ENCODE results near the gene EXOSC5. TPM values are rescaled to one million over a fixed set of nuclear protein-coding genes. Genes with fewer than 3 reads are reported as not detected.

EXOSC5 gene
- total RNA-seq, 2 experiments from 2014 or later = 47.5 to 51.7 TPM

- Mint-ChIP-seq H3K9me3 (no peaks in the 10 kb centered on the region), H3K4me3 (no peak overlapping the region), H3K36me3 (ENCODE audit: low read depth) (peaks cover 10% of the 10 kb centered on the region), H3K27ac (no peak overlapping the region), H3K27me3 (ENCODE audit: low read depth) (no peaks in the 10 kb centered on the region), H3K4me1 (ENCODE audit: low read depth) (peaks cover 23% of the 10 kb centered on the region)
- CTCF ChIA-PET = no interaction called here
- DNase-seq = no peak
- intact Hi-C loops (cut with micrococcal nuclease) = loop anchor here (5.0 kb wide), 1 partner anchor 222 kb away; no protein-coding TSS in a partner anchor
Measured at GRCh38 chr19:41424335-41425173, 27.4 kb upstream of the EXOSC5 start.

- H3K4me1 Mint-ChIP-seq (ENCODE audit: low read depth) = peaks cover 14% of the 10 kb centered on the region
- H3K4me3 Mint-ChIP-seq = no peak overlapping the region
- no peak overlapping the region for H3K27ac Mint-ChIP-seq
- intact Hi-C loops (cut with micrococcal nuclease) = no loop called here
- H3K9me3 Mint-ChIP-seq = no peaks in the 10 kb centered on the region
- peaks cover 8% of the 10 kb centered on the region for H3K36me3 Mint-ChIP-seq (ENCODE audit: low read depth)
- no peaks in the 10 kb centered on the region for H3K27me3 Mint-ChIP-seq (ENCODE audit: low read depth)
- DNase-seq = no peak
- CTCF ChIA-PET = no interaction called here
Measured at GRCh38 chr19:41422955-41423354, 25.8 kb upstream of the EXOSC5 start.

- intact Hi-C loops (cut with micrococcal nuclease) = no loop called here
- H3K9me3 Mint-ChIP-seq = no peaks in the 10 kb centered on the region
- no peaks in the 10 kb centered on the region for H3K27me3 Mint-ChIP-seq (ENCODE audit: low read depth)
- peaks cover 8% of the 10 kb centered on the region for H3K36me3 Mint-ChIP-seq (ENCODE audit: low read depth)
- DNase-seq = no peak
- no peak overlapping the region for H3K4me3 Mint-ChIP-seq
- peaks cover 9% of the 10 kb centered on the region for H3K4me1 Mint-ChIP-seq (ENCODE audit: low read depth)
- CTCF ChIA-PET = no interaction called here
- no peak overlapping the region for H3K27ac Mint-ChIP-seq
Measured at GRCh38 chr19:41422456-41422855, 25.3 kb upstream of the EXOSC5 start.

GRCh38 chr19:41421973-41422372 is 24.8 kb upstream of the EXOSC5 start:
- Mint-ChIP-seq H3K36me3 (ENCODE audit: low read depth) (peaks cover 8% of the 10 kb centered on the region), H3K4me1 (ENCODE audit: low read depth) (peaks cover 5% of the 10 kb centered on the region), H3K9me3 (no peaks in the 10 kb centered on the region), H3K27ac (no peak overlapping the region), H3K4me3 (no peak overlapping the region), H3K27me3 (ENCODE audit: low read depth) (no peaks in the 10 kb centered on the region)
- no peak for DNase-seq
- intact Hi-C loops (cut with micrococcal nuclease) = no loop called here
- CTCF ChIA-PET = no interaction called here

- Mint-ChIP-seq H3K36me3 (ENCODE audit: low read depth) (peaks cover 8% of the 10 kb centered on the region), H3K9me3 (no peaks in the 10 kb centered on the region), H3K27me3 (ENCODE audit: low read depth) (no peaks in the 10 kb centered on the region), H3K4me1 (ENCODE audit: low read depth) (peaks cover 3% of the 10 kb centered on the region), H3K27ac (no peak overlapping the region), H3K4me3 (no peak overlapping the region)
- CTCF ChIA-PET = no interaction called here
- intact Hi-C loops (cut with micrococcal nuclease) = no loop called here
- no peak for DNase-seq
Measured at GRCh38 chr19:41421314-41421713, 24.2 kb upstream of the EXOSC5 start.

GRCh38 chr19:41420101-41420880 is 23.1 kb upstream of the EXOSC5 start:
- CTCF ChIA-PET = no interaction called here
- no peak overlapping the region for H3K27ac Mint-ChIP-seq

GRCh38 chr19:41416194-41416674 is 19.1 kb upstream of the EXOSC5 start:
- no peak overlapping the region for H3K4me3 Mint-ChIP-seq
- CTCF ChIA-PET = no interaction called here
- H3K4me1 Mint-ChIP-seq (ENCODE audit: low read depth) = no peaks in the 10 kb centered on the region
- intact Hi-C loops (cut with micrococcal nuclease) = no loop called here
- peaks cover 6% of the 10 kb centered on the region for H3K36me3 Mint-ChIP-seq (ENCODE audit: low read depth)
- no peaks in the 10 kb centered on the region for H3K9me3 Mint-ChIP-seq
- no peak for DNase-seq
- H3K27ac Mint-ChIP-seq = no peak overlapping the region
- H3K27me3 Mint-ChIP-seq (ENCODE audit: low read depth) = no peaks in the 10 kb centered on the region

More at GRCh38 chr19:41420101-41420880, 23.1 kb upstream of the EXOSC5 start:
- Mint-ChIP-seq H3K4me3 (no peak overlapping the region), H3K9me3 (no peaks in the 10 kb centered on the region), H3K27me3 (ENCODE audit: low read depth) (no peaks in the 10 kb centered on the region), H3K4me1 (ENCODE audit: low read depth) (no peaks in the 10 kb centered on the region), H3K36me3 (ENCODE audit: low read depth) (peaks cover 8% of the 10 kb centered on the region)
- intact Hi-C loops (cut with micrococcal nuclease) = no loop called here
- no peak for DNase-seq

GRCh38 chr19:41415154-41415571 is 18.0 kb upstream of the EXOSC5 start:
- DNase-seq = no peak
- Mint-ChIP-seq H3K4me3 (no peak overlapping the region), H3K27me3 (ENCODE audit: low read depth) (no peaks in the 10 kb centered on the region), H3K9me3 (no peaks in the 10 kb centered on the region), H3K4me1 (ENCODE audit: low read depth) (no peaks in the 10 kb centered on the region), H3K36me3 (ENCODE audit: low read depth) (peaks cover 4% of the 10 kb centered on the region), H3K27ac (no peak overlapping the region)
- CTCF ChIA-PET = no interaction called here
- intact Hi-C loops (cut with micrococcal nuclease) = no loop called here

GRCh38 chr19:41414461-41414860 is 17.3 kb upstream of the EXOSC5 start:
- peaks cover 4% of the 10 kb centered on the region for H3K36me3 Mint-ChIP-seq (ENCODE audit: low read depth)
- CTCF ChIA-PET = no interaction called here
- no peak for DNase-seq
- H3K27me3 Mint-ChIP-seq (ENCODE audit: low read depth) = no peaks in the 10 kb centered on the region
- no peak overlapping the region for H3K27ac Mint-ChIP-seq
- intact Hi-C loops (cut with micrococcal nuclease) = no loop called here
- peaks cover 3% of the 10 kb centered on the region for H3K4me1 Mint-ChIP-seq (ENCODE audit: low read depth)
- H3K9me3 Mint-ChIP-seq = no peaks in the 10 kb centered on the region
- no peak overlapping the region for H3K4me3 Mint-ChIP-seq

- Mint-ChIP-seq H3K27me3 (ENCODE audit: low read depth) (no peaks in the 10 kb centered on the region), H3K36me3 (ENCODE audit: low read depth) (peaks cover 4% of the 10 kb centered on the region)
- CTCF ChIA-PET = no interaction called here
Measured at GRCh38 chr19:41413947-41414346, 16.8 kb upstream of the EXOSC5 start.

GRCh38 chr19:41412953-41413352 is 15.8 kb upstream of the EXOSC5 start:
- intact Hi-C loops (cut with micrococcal nuclease) = no loop called here
- Mint-ChIP-seq H3K27ac (no peak overlapping the region), H3K36me3 (ENCODE audit: low read depth) (peaks cover 4% of the 10 kb centered on the region), H3K4me1 (ENCODE audit: low read depth) (peaks cover 7% of the 10 kb centered on the region), H3K4me3 (no peak overlapping the region), H3K9me3 (no peaks in the 10 kb centered on the region), H3K27me3 (ENCODE audit: low read depth) (no peaks in the 10 kb centered on the region)
- CTCF ChIA-PET = no interaction called here
- no peak for DNase-seq

More at GRCh38 chr19:41413947-41414346, 16.8 kb upstream of the EXOSC5 start:
- Mint-ChIP-seq H3K27ac (no peak overlapping the region), H3K4me3 (no peak overlapping the region), H3K9me3 (no peaks in the 10 kb centered on the region), H3K4me1 (ENCODE audit: low read depth) (peaks cover 7% of the 10 kb centered on the region)
- DNase-seq = no peak
- intact Hi-C loops (cut with micrococcal nuclease) = no loop called here

GRCh38 chr19:41411968-41412265 is 14.8 kb upstream of the EXOSC5 start:
- Mint-ChIP-seq H3K9me3 (no peaks in the 10 kb centered on the region), H3K27ac (no peak overlapping the region), H3K4me3 (no peak overlapping the region), H3K36me3 (ENCODE audit: low read depth) (peaks cover 4% of the 10 kb centered on the region), H3K4me1 (ENCODE audit: low read depth) (peaks cover 7% of the 10 kb centered on the region), H3K27me3 (ENCODE audit: low read depth) (no peaks in the 10 kb centered on the region)
- intact Hi-C loops (cut with micrococcal nuclease) = no loop called here
- CTCF ChIA-PET = no interaction called here
- DNase-seq = no peak

Data from activated naive CD4-positive, alpha-beta T cell treated with anti-CD3 and anti-CD28 coated beads for 36 hours (primary cell).